PFSK-1 (cell line): ENCODE results near the gene HDGFL2.

Experiments used
- FOXP2 ChIP-seq: optimal IDR thresholded peaks from 2 replicates; pipeline ENCODE3; 2011; ENCODE audit warnings: borderline replicate concordance, control low read depth, inconsistent platforms; ENCODE audit not compliant: insufficient read depth; ENCODE audit errors: extremely low read length, extremely low read depth
- REST ChIP-seq, 2 experiments: IDR thresholded peaks; 2 replicates each; pipeline versions ENCODE4 v1.6.1 to v1.8.0; 2011 to 2012; ENCODE audit warnings: low read depth in 2 of 2, low read length in 2 of 2, control low read depth in 1 of 2, inconsistent platforms in 1 of 2, mild to moderate bottlenecking in 1 of 2, moderate library complexity in 1 of 2; ENCODE audit not compliant: insufficient read depth in 1 of 2
- TAF1 ChIP-seq: IDR thresholded peaks from 2 replicates; pipeline ENCODE4 v1.6.1; 2012; ENCODE audit warnings: low read length, control low read depth, borderline replicate concordance; ENCODE audit not compliant: insufficient read depth

- TF ChIP-seq TAF1: no peak
- no peak for TF ChIP-seq REST (IDR thresholded peaks at IDR 0.05; ENCODE audit: insufficient read depth in 1 of 2, low read depth in 2 of 2, low read length in 2 of 2)
- no peak for TF ChIP-seq FOXP2
These were observed 43.6 kb upstream of the HDGFL2 start for GRCh38 chr19:4428326-4428975.
